Uterus (tissue), 4 donors: Measurements from ENCODE around the gene EVI2B. TPM values are rescaled to one million over a fixed set of nuclear protein-coding genes. Genes with fewer than 3 reads are reported as not detected.
A peak's percentile ranks its signal among the peaks of the same experiment; 100 is the strongest.

Source experiments
- DNase-seq, 2 donors: peaks; one replicate each; pipeline ENCODE4 v3.0.0-alpha.2; 2019 to 2020
- H3K27ac ChIP-seq, 2 donors: fragments of 200-600 bp; sonication (generic); 1 replicate in 1 of 2; 2 replicates in 1 of 2; pipeline ENCODE4 v1.5.1; 2016 to 2018
- H3K27me3 ChIP-seq, 2 donors: fragments of 200-600 bp; sonication (generic); one replicate each; pipeline ENCODE4 v1.5.1; 2018 to 2019; ENCODE audit warnings: control low read depth in 1 of 2
- H3K36me3 ChIP-seq, 2 donors: fragments of 200-600 bp; sonication (generic); one replicate each; pipeline ENCODE4 v1.5.1; 2019; ENCODE audit warnings: control low read depth in 1 of 2
- H3K4me1 ChIP-seq, 2 donors: fragments of 200-600 bp; sonication (generic); one replicate each; pipeline ENCODE4 v1.5.1; 2018 to 2019; ENCODE audit warnings: control low read depth in 1 of 2
- H3K4me3 ChIP-seq, 2 donors: fragments of 200-600 bp; sonication (generic); 1 replicate in 1 of 2; 2 replicates in 1 of 2; pipeline ENCODE4 v1.5.1; 2018 to 2019; ENCODE audit warnings: mild to moderate bottlenecking in 1 of 2
- H3K9me3 ChIP-seq, 2 donors: fragments of 200-600 bp; sonication (generic); one replicate each; pipeline ENCODE4 v1.5.1; 2019; ENCODE audit warnings: control low read depth in 1 of 2
- POLR2A ChIP-seq, 2 donors: fragments of 450-650 bp; IDR thresholded peaks; one replicate each; pipeline ENCODE4 v1.6.1; 2016; ENCODE audit warnings: antibody characterized with exemption in 2 of 2, mild to moderate bottlenecking in 1 of 2, moderate library complexity in 1 of 2
- intact Hi-C: fragments of 100-400 bp; cut with DNase I; formaldehyde crosslinking; loops from one replicate; pipeline ENCODE4 v1.15.1; 2023; ENCODE audit warnings: low total_unique reads
- total RNA-seq, 4 donors: library from RNA; depleted of rRNA in 3 of 4; stranded (reverse); fragments of >200 nt in 3 of 4; gene quantifications; one replicate each; pipeline versions ENCODE4 v1.1.0 to v1.2.4, GENCODE V29; 2014 to 2023
- TF ChIP-seq, protein P1 (sequence below), 4 experiments: fragments of 200-600 bp in 2 of 4; fragments of 450-650 bp in 2 of 4; sonication (generic) in 2 of 4; IDR thresholded peaks; one replicate each; pipeline ENCODE4 v1.5.1; 2016 to 2019; ENCODE audit warnings: antibody characterized with exemption in 4 of 4, mild to moderate bottlenecking in 2 of 4, moderate library complexity in 1 of 4
- donor health status: DM: yes; HTN: yes; CAD: no.

Gene EVI2B
- total RNA-seq, 4 donors from 2014 or later = 0.76 to 9.1 (median 2.9) TPM

DNA sequence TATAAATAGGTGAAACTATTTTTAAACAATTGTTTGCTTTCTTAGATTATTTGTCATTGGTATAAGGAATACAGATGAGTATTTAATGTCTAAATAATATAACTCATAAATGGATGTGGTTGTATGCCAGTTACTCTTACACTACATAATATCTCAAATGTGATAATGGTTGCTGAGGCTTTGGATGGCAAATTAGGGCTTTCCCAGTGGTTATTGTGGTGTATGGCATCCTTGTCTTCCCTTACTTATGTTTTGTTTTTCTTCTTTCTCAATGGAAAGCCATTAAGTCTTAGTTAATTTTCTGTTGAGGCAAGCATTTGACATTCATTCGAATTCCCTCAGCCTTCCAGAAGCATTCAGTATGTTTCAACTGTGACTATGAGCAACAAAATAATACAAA, 27.3 kb downstream of the EVI2B start:
- Histone ChIP-seq H3K36me3 (no peaks in the 10 kb centered on the region), H3K4me3 (no peak overlapping the region), H3K9me3 (no peaks in the 10 kb centered on the region), H3K27ac (no peak overlapping the region), H3K27me3 (no peaks in the 10 kb centered on the region), H3K4me1 (no peaks in the 10 kb centered on the region)
- intact Hi-C loops = no loop called here
- TF ChIP-seq, protein P1, sequence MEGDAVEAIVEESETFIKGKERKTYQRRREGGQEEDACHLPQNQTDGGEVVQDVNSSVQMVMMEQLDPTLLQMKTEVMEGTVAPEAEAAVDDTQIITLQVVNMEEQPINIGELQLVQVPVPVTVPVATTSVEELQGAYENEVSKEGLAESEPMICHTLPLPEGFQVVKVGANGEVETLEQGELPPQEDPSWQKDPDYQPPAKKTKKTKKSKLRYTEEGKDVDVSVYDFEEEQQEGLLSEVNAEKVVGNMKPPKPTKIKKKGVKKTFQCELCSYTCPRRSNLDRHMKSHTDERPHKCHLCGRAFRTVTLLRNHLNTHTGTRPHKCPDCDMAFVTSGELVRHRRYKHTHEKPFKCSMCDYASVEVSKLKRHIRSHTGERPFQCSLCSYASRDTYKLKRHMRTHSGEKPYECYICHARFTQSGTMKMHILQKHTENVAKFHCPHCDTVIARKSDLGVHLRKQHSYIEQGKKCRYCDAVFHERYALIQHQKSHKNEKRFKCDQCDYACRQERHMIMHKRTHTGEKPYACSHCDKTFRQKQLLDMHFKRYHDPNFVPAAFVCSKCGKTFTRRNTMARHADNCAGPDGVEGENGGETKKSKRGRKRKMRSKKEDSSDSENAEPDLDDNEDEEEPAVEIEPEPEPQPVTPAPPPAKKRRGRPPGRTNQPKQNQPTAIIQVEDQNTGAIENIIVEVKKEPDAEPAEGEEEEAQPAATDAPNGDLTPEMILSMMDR (IDR thresholded peaks at IDR 0.05) = no peak
- TF ChIP-seq POLR2A (IDR thresholded peaks at IDR 0.05) = no peak
- DNase-seq = no peak

DNA sequence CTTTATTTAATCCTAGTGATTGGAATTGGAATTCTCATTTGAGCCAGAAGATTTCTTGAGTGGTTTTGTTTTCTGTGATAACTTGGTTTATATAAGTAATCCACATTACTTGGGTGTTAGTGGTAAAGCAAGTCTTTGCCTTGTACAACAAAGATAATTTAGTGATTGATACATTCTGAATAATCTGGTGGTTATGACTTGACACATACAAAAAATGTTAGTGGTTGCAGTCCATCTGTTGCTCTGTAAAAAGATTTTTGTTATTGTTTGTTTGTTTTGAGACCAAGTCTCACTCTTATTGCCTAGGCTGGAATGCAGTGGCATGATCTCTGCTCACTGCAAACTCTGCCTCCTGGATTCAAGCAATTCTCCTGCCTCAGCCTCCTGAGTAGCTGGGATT, 30.0 kb downstream of the EVI2B start:
- Histone ChIP-seq H3K27me3 (no peaks in the 10 kb centered on the region), H3K4me1 (no peaks in the 10 kb centered on the region), H3K9me3 (no peaks in the 10 kb centered on the region), H3K36me3 (no peaks in the 10 kb centered on the region), H3K4me3 (no peak overlapping the region), H3K27ac (no peak overlapping the region)
- no peak for TF ChIP-seq POLR2A (IDR thresholded peaks at IDR 0.05)
- TF ChIP-seq, protein P1 (IDR thresholded peaks at IDR 0.05) = no peak
- no peak for DNase-seq
- intact Hi-C loops = no loop called here

DNA sequence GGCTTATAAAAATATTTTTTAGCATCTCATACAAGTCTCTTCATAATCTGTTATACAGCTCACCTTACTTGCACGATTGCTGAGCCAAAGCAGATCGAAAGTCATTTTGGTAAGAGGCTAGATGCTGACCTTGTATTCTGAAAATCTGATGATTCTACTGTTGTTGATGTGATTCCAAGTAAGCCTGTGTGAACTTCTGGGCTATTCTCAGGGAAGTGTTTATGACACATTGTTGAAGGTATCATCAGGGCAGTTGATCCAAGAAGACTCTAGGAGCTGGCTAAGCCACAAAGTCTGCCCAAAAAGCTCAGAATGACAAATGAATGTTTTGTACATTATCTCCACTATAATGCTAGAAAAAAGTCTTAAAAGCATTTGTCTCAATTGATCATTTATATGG, 32.8 kb downstream of the EVI2B start:
- Histone ChIP-seq H3K9me3 (no peaks in the 10 kb centered on the region), H3K36me3 (no peaks in the 10 kb centered on the region), H3K4me3 (no peak overlapping the region), H3K27me3 (no peaks in the 10 kb centered on the region), H3K4me1 (no peaks in the 10 kb centered on the region), H3K27ac (no peak overlapping the region)
- intact Hi-C loops = no loop called here
- DNase-seq = no peak
- TF ChIP-seq, protein P1 (IDR thresholded peaks at IDR 0.05) = no peak

DNA sequence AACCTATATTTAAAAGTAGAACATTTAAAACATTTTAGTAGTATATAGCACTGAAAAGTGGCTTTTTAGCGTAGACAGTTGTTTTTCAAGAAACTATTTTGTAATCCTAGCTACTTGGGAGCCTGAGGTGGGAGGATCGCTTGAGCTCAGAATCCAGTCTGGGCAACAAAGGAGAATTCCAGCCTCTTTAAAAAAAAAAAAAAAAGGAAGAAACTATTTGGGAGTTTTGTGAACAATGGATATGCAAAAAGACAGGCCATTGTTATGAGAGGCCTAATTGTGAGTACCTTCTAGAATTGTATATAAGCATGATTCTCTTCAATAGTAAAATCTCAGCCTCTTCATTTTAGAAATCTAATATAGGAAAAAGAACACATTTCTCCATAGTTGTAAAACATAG, 34.5 kb downstream of the EVI2B start:
- TF ChIP-seq POLR2A (IDR thresholded peaks at IDR 0.05) = no peak
- TF ChIP-seq, protein P1 (IDR thresholded peaks at IDR 0.05) = no peak
- no peaks in the 10 kb centered on the region for H3K27me3 ChIP-seq
- H3K4me3 ChIP-seq = no peak overlapping the region
- no peaks in the 10 kb centered on the region for H3K4me1 ChIP-seq
- H3K27ac ChIP-seq = no peak overlapping the region
- no peaks in the 10 kb centered on the region for H3K9me3 ChIP-seq
- intact Hi-C loops = no loop called here
- no peaks in the 10 kb centered on the region for H3K36me3 ChIP-seq
- DNase-seq = no peak

DNA sequence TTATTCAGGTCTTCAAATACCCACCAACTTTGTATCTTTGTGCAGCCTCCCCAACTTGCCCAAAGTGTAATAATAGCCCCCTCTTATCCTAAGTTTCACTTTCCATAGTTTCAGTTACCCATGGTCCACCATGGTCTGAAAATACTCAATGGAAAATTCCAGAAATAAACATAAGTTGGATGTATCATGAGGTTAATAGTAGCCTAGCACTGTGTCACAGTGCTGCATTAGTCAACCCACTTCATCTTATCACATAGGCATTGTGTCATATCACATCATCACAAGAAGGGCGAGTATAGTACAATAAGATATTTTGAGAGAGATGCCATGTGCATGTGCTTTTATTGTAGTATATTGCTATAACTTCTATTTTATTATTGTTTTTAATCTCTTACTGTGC, 38.7 kb downstream of the EVI2B start:
- no peak overlapping the region for H3K4me3 ChIP-seq
- no peaks in the 10 kb centered on the region for H3K4me1 ChIP-seq
- H3K9me3 ChIP-seq = no peaks in the 10 kb centered on the region
- intact Hi-C loops = no loop called here
- DNase-seq = no peak
- no peak for TF ChIP-seq POLR2A (IDR thresholded peaks at IDR 0.05)
- TF ChIP-seq, protein P1 (IDR thresholded peaks at IDR 0.05) = no peak
- H3K36me3 ChIP-seq = no peaks in the 10 kb centered on the region
- H3K27ac ChIP-seq = peak overlapping the region in 1 of 2 donors; percentile 5
- H3K27me3 ChIP-seq = no peaks in the 10 kb centered on the region
